ENCODE results near the gene TMEM266. TPM values are rescaled to one million over a fixed set of nuclear protein-coding genes. Genes with fewer than 3 reads are reported as not detected.

TMEM266 gene, protein sequence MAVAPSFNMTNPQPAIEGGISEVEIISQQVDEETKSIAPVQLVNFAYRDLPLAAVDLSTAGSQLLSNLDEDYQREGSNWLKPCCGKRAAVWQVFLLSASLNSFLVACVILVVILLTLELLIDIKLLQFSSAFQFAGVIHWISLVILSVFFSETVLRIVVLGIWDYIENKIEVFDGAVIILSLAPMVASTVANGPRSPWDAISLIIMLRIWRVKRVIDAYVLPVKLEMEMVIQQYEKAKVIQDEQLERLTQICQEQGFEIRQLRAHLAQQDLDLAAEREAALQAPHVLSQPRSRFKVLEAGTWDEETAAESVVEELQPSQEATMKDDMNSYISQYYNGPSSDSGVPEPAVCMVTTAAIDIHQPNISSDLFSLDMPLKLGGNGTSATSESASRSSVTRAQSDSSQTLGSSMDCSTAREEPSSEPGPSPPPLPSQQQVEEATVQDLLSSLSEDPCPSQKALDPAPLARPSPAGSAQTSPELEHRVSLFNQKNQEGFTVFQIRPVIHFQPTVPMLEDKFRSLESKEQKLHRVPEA
- not detected in 2 replicates for total RNA-seq

GRCh38 chr15:76059320-76060117 is at the start of gene TMEM266:
TSS of gene TMEM266 (plus strand) at chr15:76059985. CDS start at chr15:76134264, 74,279 bp downstream.

GRCh38 chr15:76011627-76012551 is 47.9 kb upstream of the TMEM266 start, which contains the start of gene NRG4:
TSS of gene NRG4 (minus strand) at chr15:76012424. CDS start at chr15:76011230, 1,194 bp downstream.

Other genes starting within 250 kb of the TMEM266 start
- gene UBE2Q2, start 216.5 kb upstream of the TMEM266 start, total RNA-seq, result 38.6 and 50.1 TPM in 2 replicates
- gene FBXO22, start 156.1 kb upstream of the TMEM266 start, total RNA-seq, result 104 and 110 TPM in 2 replicates
- not detected in 2 replicates for gene NRG4, start 47.6 kb upstream of the TMEM266 start, total RNA-seq

All from endothelial cell of coronary artery (primary cell).